Endodermal cell (in vitro differentiated cells): ENCODE data around the gene JPT2. TPM values are rescaled to one million over a fixed set of nuclear protein-coding genes. Genes with fewer than 3 reads are reported as not detected.

Experiments used
- DNase-seq: peaks from one replicate; pipeline ENCODE4 v3.0.0-alpha.2; 2017
- H3K27ac ChIP-seq: 2 replicates; pipeline ENCODE4 v1.5.1; 2013; ENCODE audit warnings: mild to moderate bottlenecking, low read depth, low read length, moderate library complexity
- H3K27me3 ChIP-seq: 2 replicates; pipeline ENCODE4 v1.6.1; 2013; ENCODE audit warnings: mild to moderate bottlenecking, low read length, moderate library complexity; ENCODE audit not compliant: insufficient read depth, control insufficient read depth, poor library complexity, severe bottlenecking
- H3K36me3 ChIP-seq: 2 replicates; pipeline ENCODE4 v1.7.0; 2013; ENCODE audit warnings: mild to moderate bottlenecking, low read length, moderate library complexity; ENCODE audit not compliant: control insufficient read depth, insufficient read depth
- H3K4me1 ChIP-seq: one replicate; pipeline ENCODE4 v1.7.0; 2013; ENCODE audit warnings: low read length; ENCODE audit not compliant: control insufficient read depth, insufficient read depth
- H3K4me3 ChIP-seq: 2 replicates; pipeline ENCODE4 v1.5.1; 2013; ENCODE audit warnings: mild to moderate bottlenecking, low read length, moderate library complexity
- H3K9ac ChIP-seq: 2 replicates; pipeline ENCODE4 v1.6.1; 2013; ENCODE audit warnings: mild to moderate bottlenecking, low read length, moderate library complexity; ENCODE audit not compliant: poor library complexity, severe bottlenecking; ENCODE audit errors: extremely low read depth
- H3K9me3 ChIP-seq: 2 replicates; pipeline ENCODE4 v1.6.1; 2013; ENCODE audit warnings: mild to moderate bottlenecking, low read length, moderate library complexity; ENCODE audit not compliant: control insufficient read depth
- H3K27ac Mint-ChIP-seq: 2 replicates; pipeline ENCODE4 v1.8.0; 2020; ENCODE audit warnings: mixed read lengths
- H3K27me3 Mint-ChIP-seq: 2 replicates; pipeline ENCODE4 v1.8.0; 2021; ENCODE audit warnings: mild to moderate bottlenecking, mixed read lengths; ENCODE audit not compliant: insufficient read depth
- H3K36me3 Mint-ChIP-seq: 2 replicates; pipeline ENCODE4 v1.8.0; 2020; ENCODE audit warnings: low read depth, mixed read lengths
- H3K4me1 Mint-ChIP-seq: 2 replicates; pipeline ENCODE4 v1.8.0; 2020; ENCODE audit warnings: mixed read lengths
- H3K4me3 Mint-ChIP-seq: 2 replicates; pipeline ENCODE4 v1.8.0; 2020; ENCODE audit warnings: mild to moderate bottlenecking, moderate library complexity, mixed read lengths
- H3K9me3 Mint-ChIP-seq: 2 replicates; pipeline ENCODE4 v1.8.0; 2020; ENCODE audit warnings: mild to moderate bottlenecking, mixed read lengths
- WGBS, 2 experiments: methylation state at CpG; one replicate each; pipeline versions ENCODE4 v1.1.5 to v1.1.7; 2013; ENCODE audit warnings: missing lambda C conversion rate in 2 of 2, mixed read lengths in 1 of 2; ENCODE audit not compliant: insufficient coverage in 1 of 2, insufficient read length in 1 of 2; 5-methylcytosine and 5-hydroxymethylcytosine counted together
- total RNA-seq, 2 donors: library from RNA; stranded (reverse); fragmentation: NEBNext Ultra II Directional in 1 of 2; extraction: Animal tissue kit (Norgen Biotek cat#: 25700) in 1 of 2; gene quantifications; 2 replicates in 1 of 2; 3 replicates in 1 of 2; pipeline ENCODE4 v1.2.1, GENCODE V29; 2021
- TF ChIP-seq, protein P1 (sequence below): fragments of 200-600 bp; sonication (generic); conservative IDR thresholded peaks from 2 replicates; pipeline ENCODE4 v1.5.0; 2021; ENCODE audit warnings: antibody characterized with exemption, mild to moderate bottlenecking

Gene JPT2
- total RNA-seq, 2 donors from 2014 or later = 161 to 168 TPM

DNA sequence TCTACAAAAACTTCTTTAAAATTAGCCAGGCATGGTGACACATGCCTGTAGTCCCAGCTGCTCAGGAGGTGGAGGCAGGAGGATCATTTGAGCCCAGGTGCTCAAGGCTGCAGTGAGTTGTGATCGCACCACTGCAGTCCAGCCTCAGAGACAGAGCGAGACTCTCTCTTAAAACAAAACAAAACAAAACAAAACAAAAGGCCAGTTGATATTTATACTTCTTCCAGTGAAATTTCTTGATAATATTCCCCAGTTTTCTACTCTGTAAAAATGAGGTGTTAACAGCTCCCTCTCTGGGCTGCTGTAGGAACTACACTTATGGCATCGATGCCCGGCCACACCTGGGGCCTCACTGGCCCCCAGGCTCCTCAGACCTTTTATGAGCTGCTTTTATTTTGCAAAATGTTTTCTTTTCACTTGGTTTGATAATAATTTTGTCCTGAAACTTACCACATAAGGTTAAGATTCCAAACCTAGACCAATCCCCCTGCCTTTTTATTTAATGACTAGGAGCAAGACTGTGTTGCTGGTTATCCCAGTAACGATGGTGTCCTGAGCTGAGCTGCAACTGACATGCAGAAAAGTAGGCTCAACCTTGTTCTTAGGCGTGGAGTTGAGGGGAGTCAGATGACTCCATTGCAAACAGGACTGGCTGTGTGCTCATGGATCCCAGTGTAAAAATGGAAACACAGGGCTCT, 45.5 kb downstream of the JPT2 start:
- peak overlapping the region; percentile 70 for H3K27ac Mint-ChIP-seq

DNA sequence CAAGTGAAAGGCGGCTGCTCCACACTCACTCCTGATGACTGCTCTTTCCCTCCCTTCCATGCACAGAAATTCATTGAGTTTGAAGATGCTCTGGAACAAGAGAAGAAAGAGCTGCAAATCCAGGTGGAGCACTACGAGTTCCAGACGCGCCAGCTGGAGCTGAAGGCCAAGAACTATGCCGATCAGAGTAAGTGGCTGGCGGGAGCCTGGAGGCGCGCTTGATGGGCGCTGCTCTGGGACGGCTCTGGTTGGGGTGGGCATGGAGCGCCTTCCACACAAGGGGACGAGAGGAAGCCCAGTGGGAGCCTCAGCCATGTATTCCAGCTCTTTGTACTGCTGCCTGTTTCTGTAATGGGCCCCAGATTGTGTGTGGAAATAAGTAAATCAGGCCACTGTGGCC, 46.4 kb downstream of the JPT2 start:
- Mint-ChIP-seq H3K27ac (no peak overlapping the region), H3K4me3 (no peak overlapping the region), H3K27me3 (no peaks in the 10 kb centered on the region), H3K36me3 (peaks cover 31% of the 10 kb centered on the region), H3K9me3 (no peaks in the 10 kb centered on the region), H3K4me1 (no peaks in the 10 kb centered on the region)
- H3K27me3 ChIP-seq = no peaks in the 10 kb centered on the region
- H3K9ac ChIP-seq = no peak overlapping the region
- DNase-seq = no peak
- H3K9me3 ChIP-seq = no peaks in the 10 kb centered on the region
- 96 to 99% methylated on average over 12 of the region's 12 CpGs for WGBS, 2 experiments
- no peak overlapping the region for H3K27ac ChIP-seq
- peaks cover 17% of the 10 kb centered on the region for H3K36me3 ChIP-seq
- H3K4me1 ChIP-seq = no peaks in the 10 kb centered on the region
- TF ChIP-seq, protein P1, sequence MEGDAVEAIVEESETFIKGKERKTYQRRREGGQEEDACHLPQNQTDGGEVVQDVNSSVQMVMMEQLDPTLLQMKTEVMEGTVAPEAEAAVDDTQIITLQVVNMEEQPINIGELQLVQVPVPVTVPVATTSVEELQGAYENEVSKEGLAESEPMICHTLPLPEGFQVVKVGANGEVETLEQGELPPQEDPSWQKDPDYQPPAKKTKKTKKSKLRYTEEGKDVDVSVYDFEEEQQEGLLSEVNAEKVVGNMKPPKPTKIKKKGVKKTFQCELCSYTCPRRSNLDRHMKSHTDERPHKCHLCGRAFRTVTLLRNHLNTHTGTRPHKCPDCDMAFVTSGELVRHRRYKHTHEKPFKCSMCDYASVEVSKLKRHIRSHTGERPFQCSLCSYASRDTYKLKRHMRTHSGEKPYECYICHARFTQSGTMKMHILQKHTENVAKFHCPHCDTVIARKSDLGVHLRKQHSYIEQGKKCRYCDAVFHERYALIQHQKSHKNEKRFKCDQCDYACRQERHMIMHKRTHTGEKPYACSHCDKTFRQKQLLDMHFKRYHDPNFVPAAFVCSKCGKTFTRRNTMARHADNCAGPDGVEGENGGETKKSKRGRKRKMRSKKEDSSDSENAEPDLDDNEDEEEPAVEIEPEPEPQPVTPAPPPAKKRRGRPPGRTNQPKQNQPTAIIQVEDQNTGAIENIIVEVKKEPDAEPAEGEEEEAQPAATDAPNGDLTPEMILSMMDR = no peak
- no peak overlapping the region for H3K4me3 ChIP-seq

More for the DNA sequence above, 45.5 kb downstream of the JPT2 start:
- Histone ChIP-seq H3K27me3 (no peaks in the 10 kb centered on the region), H3K9ac (no peak overlapping the region), H3K4me1 (no peaks in the 10 kb centered on the region), H3K9me3 (no peaks in the 10 kb centered on the region), H3K4me3 (no peak overlapping the region), H3K27ac (no peak overlapping the region), H3K36me3 (peaks cover 17% of the 10 kb centered on the region)
- WGBS, 2 experiments = 55 to 61% methylated on average over 5 to 6 of the region's 6 CpGs
- Mint-ChIP-seq H3K27me3 (no peaks in the 10 kb centered on the region), H3K36me3 (peaks cover 23% of the 10 kb centered on the region), H3K4me3 (no peak overlapping the region), H3K4me1 (no peaks in the 10 kb centered on the region), H3K9me3 (no peaks in the 10 kb centered on the region)
- TF ChIP-seq, protein P1 = peak; percentile 89
- DNase-seq = peak; percentile 81

DNA sequence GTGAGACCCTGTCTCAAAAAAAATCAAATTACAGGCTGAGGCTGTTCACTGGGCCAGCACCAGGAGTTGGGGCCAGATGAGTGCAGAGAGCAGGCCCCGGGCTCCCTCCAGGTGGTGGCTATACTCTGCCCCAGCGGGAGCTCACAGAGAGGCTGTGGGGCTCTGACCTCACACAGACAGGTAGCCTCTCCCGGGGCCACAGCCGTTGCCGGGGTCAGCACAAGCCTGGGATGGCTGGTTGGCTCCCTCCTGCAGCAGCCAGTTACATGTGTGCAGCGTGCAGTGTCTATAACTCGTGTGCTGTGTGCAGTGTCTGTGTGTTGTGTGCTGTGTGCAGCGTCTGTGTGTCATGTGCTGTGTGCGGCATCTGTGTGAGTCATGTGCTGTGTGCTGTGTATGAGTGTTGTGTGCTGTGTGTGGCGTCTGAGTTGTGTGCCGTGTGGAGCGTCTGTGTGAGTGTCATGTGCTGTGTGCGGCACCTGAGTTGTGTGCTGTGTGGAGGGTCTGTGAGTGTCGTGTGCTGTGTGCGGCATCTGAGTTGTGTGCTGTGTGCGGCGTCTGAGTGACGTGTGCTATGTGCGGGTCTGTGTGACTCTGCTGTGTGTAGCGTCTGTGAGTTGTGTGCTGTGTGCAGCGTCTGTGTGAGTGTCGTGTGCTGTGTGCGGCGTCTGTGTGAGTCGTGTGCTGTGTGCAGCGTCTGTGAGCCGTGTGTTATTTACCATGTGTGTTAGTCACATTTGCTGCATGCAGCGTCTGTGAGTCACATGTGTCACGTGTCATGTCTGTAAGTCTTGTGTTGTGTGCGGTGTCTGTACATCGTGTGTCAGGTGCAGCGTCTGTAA, 48.8 kb downstream of the JPT2 start:
- H3K4me3 Mint-ChIP-seq = no peak overlapping the region
- 96 to 98% methylated on average over 27 to 32 of the region's 32 CpGs for WGBS, 2 experiments
- H3K4me1 Mint-ChIP-seq = no peaks in the 10 kb centered on the region

More for the DNA sequence above, 48.8 kb downstream of the JPT2 start:
- Mint-ChIP-seq H3K27ac (peak overlapping the region; percentile 0), H3K36me3 (peaks cover 32% of the 10 kb centered on the region), H3K27me3 (no peaks in the 10 kb centered on the region), H3K9me3 (no peaks in the 10 kb centered on the region)
- Histone ChIP-seq H3K4me1 (no peaks in the 10 kb centered on the region), H3K9ac (no peak overlapping the region), H3K36me3 (peaks cover 17% of the 10 kb centered on the region), H3K4me3 (no peak overlapping the region), H3K27ac (no peak overlapping the region), H3K9me3 (no peaks in the 10 kb centered on the region), H3K27me3 (no peaks in the 10 kb centered on the region)
- DNase-seq = no peak
- TF ChIP-seq, protein P1 = no peak
